Activated naive CD4-positive, alpha-beta T cell treated with anti-CD3 and anti-CD28 coated beads, Interleukin-2, amount 50 U/mL, for 16 hours (primary cell): ENCODE data around the gene SIN3A.
"Not testable (repeated sequence)": the region's sequence is repeated elsewhere in the genome, so short reads cannot be mapped to it uniquely, and the experiment has no call there.

Experiments
- DNase-seq: peaks from one replicate; pipeline ENCODE4 v3.0.0-alpha.2; 2020

SIN3A gene

GRCh38 chr15:75451674-75452363 is at the start of gene SIN3A:
Gene SIN3A, minus strand, starts transcription at chr15:75451690. Its CDS starts 21,315 bp downstream, at chr15:75430375.
- peak; percentile 100 for DNase-seq

DNA sequence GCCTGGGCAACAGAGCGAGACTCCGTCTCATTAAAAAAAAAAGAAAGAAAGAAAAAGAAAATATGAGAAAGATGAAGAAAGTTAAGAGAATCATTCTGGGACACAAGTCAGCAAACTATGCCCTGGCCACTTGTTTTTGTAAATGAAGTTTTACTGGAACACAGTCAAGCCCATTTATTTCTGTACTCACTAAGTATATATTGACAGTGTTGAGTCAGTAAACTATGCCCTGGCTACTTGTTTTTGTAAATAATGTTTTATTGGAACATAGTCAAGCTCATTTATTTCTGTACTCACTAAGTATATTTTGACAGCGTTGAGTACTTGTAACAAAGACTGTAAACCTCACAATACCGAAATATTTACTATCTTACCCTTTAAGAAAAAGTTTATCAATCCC is 42.2 kb upstream of the SIN3A start:
- DNase-seq: no peak

DNA sequence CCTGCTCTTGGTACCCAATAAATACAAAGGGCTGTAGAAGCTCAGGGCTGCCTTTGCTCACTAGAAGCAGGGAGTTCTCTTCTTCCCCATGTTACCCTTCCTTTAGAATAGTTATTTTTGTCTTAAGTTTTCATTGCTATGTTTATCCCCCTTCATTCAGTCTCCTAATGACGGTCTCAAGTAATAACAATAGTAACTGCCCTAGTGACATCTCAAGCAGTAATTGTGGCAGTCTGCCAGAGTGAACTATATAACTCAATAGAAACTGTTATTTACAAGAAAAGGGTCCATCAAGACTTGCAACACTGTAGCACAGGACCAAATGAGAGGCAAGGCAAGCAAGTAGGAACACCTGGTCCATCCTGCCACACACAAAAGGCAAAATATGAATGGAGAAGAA is 32.5 kb upstream of the SIN3A start:
- no peak for DNase-seq

GRCh38 chr15:75483556-75483955 is 32.1 kb upstream of the SIN3A start:
- DNase-seq: not testable (repeated sequence)

DNA sequence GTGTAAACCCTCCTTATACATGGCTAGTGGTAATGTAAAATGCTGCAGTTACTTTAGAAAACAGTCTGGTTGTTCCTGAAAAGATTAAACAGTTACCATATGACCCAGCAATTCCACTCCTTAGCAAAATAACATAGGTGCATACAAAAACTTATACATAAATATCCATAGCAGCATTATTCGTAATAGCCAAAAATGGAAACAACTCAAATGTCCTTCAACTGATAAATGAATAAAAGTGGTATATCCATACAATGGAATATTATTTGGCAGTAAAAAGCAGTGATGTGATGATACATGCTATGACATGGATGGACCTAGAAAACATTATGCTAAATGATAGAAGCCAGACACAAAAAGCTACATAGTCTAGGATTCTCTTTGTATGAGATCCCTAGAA is 31.6 kb upstream of the SIN3A start:
- no peak for DNase-seq

GRCh38 chr15:75480463-75480862 is 29.0 kb upstream of the SIN3A start:
- DNase-seq: not testable (repeated sequence)

- DNase-seq: no peak
Observed at GRCh38 chr15:75479670-75480069, 28.2 kb upstream of the SIN3A start.

DNA sequence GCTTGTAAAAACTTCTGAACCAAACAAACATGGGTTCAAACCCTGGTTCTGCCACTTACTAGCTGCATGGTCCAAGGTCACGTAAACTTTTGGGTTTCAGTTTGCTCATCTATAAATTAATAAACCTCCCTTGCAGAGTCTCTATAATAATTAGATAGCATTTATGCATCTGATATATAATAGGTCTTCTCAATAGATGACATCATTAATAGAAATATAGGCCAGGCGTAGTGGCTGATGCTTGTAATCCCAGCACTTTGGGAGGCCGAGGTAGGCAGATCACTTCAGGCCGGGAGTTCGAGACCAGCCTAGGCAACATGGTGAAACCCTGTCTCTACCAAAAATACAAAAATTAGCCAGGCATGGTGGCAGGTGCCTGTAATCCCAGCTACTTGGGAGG is 25.6 kb upstream of the SIN3A start:
- not testable (repeated sequence) for DNase-seq

- no peak for DNase-seq
Observed at GRCh38 chr15:75468913-75469598, 17.6 kb upstream of the SIN3A start.

DNA sequence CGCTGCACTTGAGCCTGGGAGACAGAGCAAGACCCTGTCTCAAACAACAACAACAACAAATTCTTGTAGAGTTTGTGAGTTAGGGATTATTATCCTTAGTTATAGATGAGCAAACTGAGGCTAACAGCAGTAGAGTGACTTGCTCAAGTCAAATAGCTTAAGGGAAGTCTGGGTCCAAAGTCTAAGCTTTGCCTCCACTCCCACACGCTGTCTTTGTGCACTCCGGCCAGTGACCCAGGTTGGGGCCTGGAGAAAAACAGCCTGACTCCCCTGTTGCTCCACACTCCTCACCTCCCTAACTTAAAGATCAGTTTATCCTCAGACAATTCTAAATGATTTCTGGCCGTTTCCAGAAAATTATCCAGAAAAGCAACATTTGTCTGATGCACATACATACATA is 9.2 kb upstream of the SIN3A start:
- no peak for DNase-seq

DNA sequence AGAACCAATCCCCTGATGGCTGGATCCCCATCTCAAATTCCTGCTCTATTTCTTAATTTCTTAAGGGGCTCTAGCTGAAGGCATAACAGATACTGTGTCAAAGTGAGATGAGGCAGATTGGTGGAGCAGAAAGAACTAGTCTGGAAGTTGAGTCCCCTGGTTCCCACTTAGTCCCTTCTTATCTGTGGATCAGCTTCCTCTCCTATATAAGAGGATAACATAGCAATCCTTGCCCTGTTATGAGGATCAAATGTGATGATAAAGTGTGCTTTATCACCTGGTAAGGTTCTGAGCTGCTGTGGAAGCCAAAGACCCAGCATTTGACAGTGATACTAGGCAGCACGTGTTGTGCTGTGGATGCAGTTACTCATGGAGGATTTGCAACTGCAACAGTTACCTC is 8.1 kb upstream of the SIN3A start:
- DNase-seq: no peak

DNA sequence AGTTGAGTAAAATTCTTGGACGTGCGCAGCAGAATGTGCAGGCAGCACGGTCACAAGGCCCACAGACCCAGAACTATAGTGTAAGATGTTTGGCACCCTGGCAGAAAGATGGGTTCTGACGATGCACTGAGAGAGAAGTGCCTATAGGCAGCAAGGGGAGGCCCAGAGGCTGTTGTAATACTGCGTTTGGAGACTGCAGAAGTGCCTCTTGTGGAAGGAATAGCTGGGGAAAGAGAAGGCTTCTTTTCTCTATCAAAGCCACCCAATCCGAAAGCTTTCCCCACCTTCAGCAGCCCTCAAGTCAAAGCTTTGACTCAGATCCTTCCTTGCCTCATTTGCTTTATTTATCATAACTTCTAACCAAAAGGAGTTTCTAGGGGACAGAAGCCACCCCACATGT is 5.2 kb upstream of the SIN3A start:
- DNase-seq: no peak

- peak; percentile 57 for DNase-seq
Observed at GRCh38 chr15:75455982-75456531, 4.6 kb upstream of the SIN3A start.

GRCh38 chr15:75455424-75455981 is 4.0 kb upstream of the SIN3A start:
- peak; percentile 93 for DNase-seq

DNA sequence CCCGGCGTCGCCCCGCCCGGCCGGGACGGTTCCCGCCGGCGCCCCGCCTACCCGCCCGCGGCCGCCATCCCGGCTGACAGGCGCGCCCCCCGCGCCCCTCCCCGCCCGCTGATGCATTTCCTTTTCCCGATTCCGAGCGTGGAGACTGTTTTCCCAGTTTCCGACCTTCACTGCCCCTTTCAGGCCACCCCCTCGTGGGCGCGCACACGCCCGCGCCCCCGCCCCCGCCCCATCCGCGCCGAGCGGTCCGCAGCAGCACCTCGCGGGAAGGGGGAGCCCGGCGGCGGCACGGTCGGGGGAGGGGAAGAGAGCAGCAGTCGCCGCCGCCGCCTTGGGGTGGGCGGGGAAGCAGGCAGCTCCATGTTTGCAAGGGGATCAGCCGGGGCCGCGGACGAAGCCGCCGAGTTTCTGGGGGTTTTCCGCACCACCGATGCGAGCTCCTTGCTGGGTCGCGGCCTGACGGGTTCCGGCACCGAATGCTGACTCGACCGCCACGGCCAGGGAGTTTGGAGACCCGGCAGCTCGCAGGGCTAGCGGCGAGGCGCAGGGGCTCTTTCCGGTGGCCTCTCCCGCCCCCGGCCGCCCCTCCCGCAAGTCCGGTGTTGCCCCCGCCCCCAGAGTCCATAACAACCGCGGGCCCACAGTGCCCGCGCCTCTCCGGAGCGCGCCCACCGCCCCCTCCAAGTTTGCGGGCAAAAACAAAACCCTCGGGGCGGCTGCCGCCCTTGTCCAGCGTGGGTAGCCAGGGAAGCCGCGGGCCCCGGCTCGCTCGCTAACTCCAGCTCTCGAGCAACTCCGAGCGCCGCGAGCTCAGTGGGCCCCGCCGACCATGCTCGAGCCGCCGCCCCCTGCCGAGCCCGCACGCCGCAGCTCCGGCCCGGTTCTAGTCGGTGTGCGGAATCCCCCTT is 3.2 kb upstream of the SIN3A start:
- DNase-seq: peak; percentile 87

GRCh38 chr15:75453703-75454470 is 2.4 kb upstream of the SIN3A start:
- peak; percentile 97 for DNase-seq

DNA sequence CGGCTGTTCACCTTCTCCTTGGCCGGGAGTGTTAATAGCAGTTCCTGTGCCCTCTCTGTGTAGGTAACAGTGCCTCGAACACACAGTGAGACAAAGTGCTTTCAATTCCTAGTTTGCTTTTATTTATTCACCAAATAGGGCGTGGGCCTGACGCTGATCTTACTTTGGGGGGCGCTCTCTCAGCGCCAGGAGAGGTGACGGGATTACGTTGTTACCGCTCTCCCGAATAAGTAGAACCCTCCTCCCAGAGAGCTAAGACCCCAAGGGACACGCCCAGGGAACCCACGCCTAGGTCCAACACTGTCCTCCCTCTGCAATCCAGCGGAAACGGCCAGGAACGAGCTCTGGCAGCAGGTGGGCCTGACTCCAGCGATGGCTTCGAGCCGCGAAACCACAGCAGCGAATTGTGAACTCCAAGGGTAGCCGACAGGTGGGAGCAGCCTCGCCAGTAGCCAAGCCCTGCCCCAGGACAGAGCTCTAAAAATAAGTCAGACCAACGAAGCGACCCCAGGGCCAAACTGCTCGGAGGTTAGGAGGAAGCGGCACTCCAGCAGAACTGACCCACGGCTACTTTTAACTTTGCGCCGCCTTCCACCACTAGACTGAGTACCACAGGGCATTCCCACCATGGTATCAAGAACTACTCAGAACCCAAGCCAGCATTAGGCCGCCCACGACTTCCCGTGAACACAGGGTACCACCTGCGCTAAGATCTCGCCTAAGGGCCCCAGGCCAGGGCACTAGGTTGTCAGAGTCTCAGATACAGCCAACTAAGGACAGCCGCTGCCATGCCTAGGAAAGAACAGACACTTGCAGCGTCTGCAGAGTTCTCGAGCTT is 1.6 kb upstream of the SIN3A start:
- DNase-seq: peak; percentile 81

DNA sequence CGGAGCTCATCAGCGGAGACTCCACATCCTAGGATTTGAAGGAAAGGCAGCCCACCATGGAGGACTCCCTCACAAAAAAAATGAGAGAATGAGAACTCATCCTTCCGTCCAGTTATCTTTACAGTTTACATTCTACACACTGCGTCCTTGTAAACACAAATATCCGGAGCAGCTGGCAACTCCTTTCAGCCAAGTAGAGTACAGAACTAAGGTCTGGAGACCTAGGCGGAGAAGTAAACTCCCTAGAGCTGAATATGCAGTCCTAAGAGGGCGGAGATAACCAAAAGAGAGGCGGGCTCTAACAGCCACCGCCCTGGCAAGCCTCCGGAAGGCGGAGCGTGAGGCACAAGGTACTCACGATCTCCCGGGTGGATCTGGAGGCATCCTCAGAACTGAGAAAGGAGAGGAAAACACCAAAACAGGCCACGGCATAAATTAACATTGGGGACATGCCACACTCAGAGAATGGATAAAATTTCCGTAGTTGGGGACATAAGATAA is 924 bp upstream of the SIN3A start:
- peak; percentile 79 for DNase-seq

DNA sequence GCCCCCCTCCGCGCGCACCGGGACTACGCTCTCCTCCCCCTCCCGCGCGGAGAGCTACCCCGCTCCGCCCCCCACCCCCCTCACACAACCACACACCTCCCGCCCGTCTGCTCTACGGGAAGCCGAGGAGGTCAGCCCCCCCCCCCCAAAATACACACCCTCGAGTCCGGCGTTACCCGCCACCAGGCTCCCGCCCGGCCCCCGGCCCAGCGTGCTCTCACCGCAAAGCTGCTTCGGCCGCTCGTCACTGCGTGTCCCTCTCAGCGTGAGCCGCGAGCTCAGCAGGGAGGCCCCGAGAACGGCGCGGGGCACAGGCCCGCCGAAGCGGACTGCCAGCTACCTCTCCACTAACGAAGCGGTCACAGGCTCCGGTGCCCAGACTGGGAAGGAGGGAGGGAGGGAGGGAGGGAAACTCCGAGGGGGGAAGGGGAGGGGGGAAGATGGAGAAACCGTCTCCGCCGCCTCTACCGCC is 252 bp downstream of the SIN3A start:
- no peak for DNase-seq

DNA sequence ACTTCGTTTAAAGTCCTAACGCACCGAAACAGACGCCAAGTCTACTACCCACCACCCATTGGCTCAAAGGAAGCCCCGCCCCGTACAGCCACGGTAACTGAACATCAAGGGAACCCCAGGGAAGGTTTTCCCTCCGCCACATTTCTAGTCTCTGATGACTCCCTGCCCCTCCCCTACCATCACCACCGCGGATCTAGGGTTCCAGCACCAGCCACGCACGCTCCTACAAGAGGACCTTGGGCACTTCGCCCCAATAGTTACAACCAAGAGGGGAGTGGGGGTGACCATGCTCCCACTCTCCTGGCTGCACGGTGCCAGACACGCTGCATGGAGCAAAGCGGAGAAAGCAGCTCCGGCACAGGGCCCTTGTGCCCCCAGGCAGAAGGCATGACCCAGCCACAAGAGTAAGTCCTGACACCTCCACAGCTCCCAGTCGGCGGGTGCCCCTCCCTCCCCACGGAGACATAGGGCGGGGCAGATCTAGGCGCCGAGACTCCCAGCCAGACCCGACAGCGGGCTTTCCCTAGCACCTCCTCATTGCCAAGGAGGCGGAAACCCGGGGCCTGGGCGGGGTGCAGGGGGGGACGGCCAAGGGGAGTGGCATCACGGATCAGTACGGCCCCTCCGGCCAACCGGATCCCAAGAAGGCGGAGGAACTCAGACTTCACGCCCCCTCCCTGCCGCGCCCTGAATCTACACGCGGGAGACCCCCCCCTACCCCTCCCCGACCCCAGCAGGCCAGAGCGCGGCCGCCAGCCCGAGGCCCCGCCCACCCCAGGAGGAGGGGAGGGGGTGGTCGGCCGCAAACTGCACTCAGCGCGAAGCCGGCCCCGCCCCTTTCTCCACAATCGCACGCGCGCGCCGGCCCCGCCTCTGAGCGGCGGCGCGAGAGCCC is 936 bp downstream of the SIN3A start:
- peak; percentile 94 for DNase-seq
